Measurements from ENCODE around the gene CALHM2. TPM values are rescaled to one million over a fixed set of nuclear protein-coding genes. Genes with fewer than 3 reads are reported as not detected.

CALHM2 gene
- total and polyA plus RNA-seq, 2 of the 13 experiments (the other 11 are each of a cell fraction or from before 2014, with no cell fraction given), result 0.15 TPM; not detected in 1

DNA sequence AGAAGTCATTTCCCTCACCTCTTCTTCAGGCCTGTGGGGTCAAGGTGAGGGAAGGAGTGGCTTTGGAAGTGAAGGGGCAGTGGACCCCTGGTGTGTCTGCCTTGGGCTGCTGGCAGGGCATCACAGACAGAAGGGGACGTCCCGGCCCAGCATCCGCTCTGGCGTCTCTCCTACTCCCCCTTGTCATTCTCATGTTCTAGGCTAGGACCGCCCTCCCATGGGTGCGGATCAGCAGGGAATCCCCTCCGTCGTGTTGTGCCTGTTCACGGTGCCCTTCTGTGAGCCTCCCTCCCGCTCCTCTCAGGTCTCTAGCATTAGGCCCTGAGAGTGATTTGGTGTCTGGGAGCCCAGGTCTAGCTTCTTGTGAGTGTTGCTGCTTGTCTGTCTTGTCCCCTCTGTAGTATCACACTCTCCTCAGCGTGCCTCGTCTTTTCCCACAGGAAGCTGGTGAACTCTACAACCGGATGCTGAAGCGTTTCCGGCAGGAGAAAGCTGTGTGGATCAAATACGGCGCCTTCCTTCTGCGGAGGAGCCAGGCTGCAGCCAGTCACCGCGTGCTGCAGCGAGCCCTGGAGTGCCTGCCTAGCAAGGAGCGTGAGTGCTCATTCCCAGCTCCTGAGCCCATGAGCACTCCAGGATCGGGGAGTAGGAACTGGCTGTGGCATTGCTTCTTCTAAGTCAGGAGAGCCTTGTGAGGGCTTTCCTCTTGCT, 8.5 kb downstream of the CALHM2 start (continued):
- TF ChIP-seq CEBPZ (IDR thresholded peaks at IDR 0.05; ENCODE audit: low read length) (no peak), ATF5 (CRISPR knock-in tag; IDR thresholded peaks at IDR 0.05; ENCODE audit: low read depth) (no peak), ZBTB33 (CRISPR knock-in tag; IDR thresholded peaks at IDR 0.05) (no peak), JDP2 (CRISPR knock-in tag; IDR thresholded peaks at IDR 0.05; ENCODE audit: borderline replicate concordance) (no peak), NONO (IDR thresholded peaks at IDR 0.05) (no peak), NONO (CRISPR knock-in tag; conservative IDR thresholded peaks at IDR 0.05) (no peak), FOXJ3 (CRISPR knock-in tag; IDR thresholded peaks at IDR 0.05; ENCODE audit: borderline replicate concordance) (no peak), SP5 (CRISPR knock-in tag; IDR thresholded peaks at IDR 0.05; ENCODE audit: borderline replicate concordance, low read depth) (no peak)
